Thyroid gland (tissue), 4 donors: Measurements from ENCODE around the gene FGGY. TPM values are rescaled to one million over a fixed set of nuclear protein-coding genes. Genes with fewer than 3 reads are reported as not detected.
"Not testable (repeated sequence)": the region's sequence is repeated elsewhere in the genome, so short reads cannot be mapped to it uniquely, and the experiment has no call there.

Source experiments
- DNase-seq, 2 donors: peaks; one replicate each; pipeline ENCODE4 v3.0.0-alpha.2; 2019
- H3K27ac ChIP-seq, 3 donors: fragments of 200-600 bp; sonication (generic); 1 replicate in 2 of 3; 2 replicates in 1 of 3; pipeline ENCODE4 v1.5.1; 2016 to 2019; ENCODE audit warnings: mild to moderate bottlenecking in 1 of 3, moderate library complexity in 1 of 3
- H3K27me3 ChIP-seq: fragments of 200-600 bp; sonication (generic); one replicate; pipeline ENCODE4 v1.5.1; 2019
- H3K36me3 ChIP-seq, 2 donors: fragments of 200-600 bp; sonication (generic); one replicate each; pipeline ENCODE4 v1.5.1; 2016 to 2019
- H3K4me1 ChIP-seq, 2 donors: fragments of 200-600 bp; sonication (generic); one replicate each; pipeline ENCODE4 v1.5.1; 2017 to 2019
- H3K4me3 ChIP-seq, 3 donors: fragments of 200-600 bp; sonication (generic); replicated peaks in 1 of 3; 1 replicate in 2 of 3; 2 replicates in 1 of 3; pipeline ENCODE4 v1.5.1; 2016; ENCODE audit warnings: mild to moderate bottlenecking in 1 of 3
- H3K9me3 ChIP-seq: fragments of 200-600 bp; sonication (generic); one replicate; pipeline ENCODE4 v1.5.1; 2017
- CTCF ChIP-seq, 6 experiments: fragments of 200-600 bp in 3 of 6; fragments of 450-650 bp in 3 of 6; sonication (generic) in 3 of 6; IDR thresholded peaks; one replicate each; pipeline ENCODE4 v1.5.1; 2016 to 2019; ENCODE audit warnings: antibody characterized with exemption in 6 of 6, mild to moderate bottlenecking in 2 of 6, inconsistent platforms in 1 of 6, moderate library complexity in 1 of 6
- POLR2A ChIP-seq, 2 donors: fragments of 450-650 bp; IDR thresholded peaks; one replicate each; pipeline ENCODE4 v1.6.1; 2017; ENCODE audit warnings: antibody characterized with exemption in 2 of 2, mild to moderate bottlenecking in 2 of 2, moderate library complexity in 1 of 2
- WGBS, 2 donors: methylation state at CpG; one replicate each; pipeline ENCODE4 v1.1.5; 2017; 5-methylcytosine and 5-hydroxymethylcytosine counted together
- intact Hi-C: fragments of 100-400 bp; cut with DNase I; formaldehyde crosslinking; loops from one replicate; pipeline ENCODE4 v1.15.1; 2023
- total RNA-seq, 4 donors: library from RNA; depleted of rRNA; stranded (reverse); fragments of >200 nt; gene quantifications; one replicate each; pipeline ENCODE4 v1.2.3, GENCODE V29; 2016

The FGGY gene
- total RNA-seq, 4 donors from 2014 or later: 24.6 to 46.1 (median 36.4) TPM

- H3K4me3 ChIP-seq: no peak overlapping the region
- H3K36me3 ChIP-seq: no peaks in the 10 kb centered on the region
- no peaks in the 10 kb centered on the region for H3K9me3 ChIP-seq
- H3K4me1 ChIP-seq: no peaks in the 10 kb centered on the region
- no peak overlapping the region for H3K27ac ChIP-seq
- no peak for TF ChIP-seq CTCF (IDR thresholded peaks at IDR 0.05)
- TF ChIP-seq POLR2A (IDR thresholded peaks at IDR 0.05): no peak
- intact Hi-C loops: no loop called here
- H3K27me3 ChIP-seq: no peaks in the 10 kb centered on the region
- no peak for DNase-seq
- 93 to 96% methylated on average over 1 of the region's 1 CpG for WGBS, 2 donors
Measured at GRCh38 chr1:59468828-59469428, 172.0 kb downstream of the FGGY start.

- DNase-seq, H3K27me3 ChIP-seq, H3K36me3 ChIP-seq, H3K27ac ChIP-seq, H3K9me3 ChIP-seq, H3K4me3 ChIP-seq, H3K4me1 ChIP-seq, intact Hi-C loops: not testable (repeated sequence)
- WGBS, 2 donors: 97 to 98% methylated on average over 26 to 33 of the region's 43 CpGs
Measured at GRCh38 chr1:59471991-59472570, 175.2 kb downstream of the FGGY start.

- no peak for DNase-seq
- Histone ChIP-seq H3K9me3 (no peaks in the 10 kb centered on the region), H3K27ac (no peak overlapping the region), H3K27me3 (no peaks in the 10 kb centered on the region), H3K36me3 (no peaks in the 10 kb centered on the region), H3K4me3 (no peak overlapping the region), H3K4me1 (no peaks in the 10 kb centered on the region)
- WGBS, 2 donors: 96 to 100% methylated on average over 3 of the region's 3 CpGs
- TF ChIP-seq POLR2A (IDR thresholded peaks at IDR 0.05): no peak
- TF ChIP-seq CTCF (IDR thresholded peaks at IDR 0.05): no peak
- intact Hi-C loops: no loop called here
Measured at GRCh38 chr1:59473831-59474230, 176.9 kb downstream of the FGGY start.

- Histone ChIP-seq H3K27me3 (no peaks in the 10 kb centered on the region), H3K4me3 (no peak overlapping the region), H3K4me1 (no peaks in the 10 kb centered on the region), H3K27ac (no peak overlapping the region), H3K36me3 (no peaks in the 10 kb centered on the region), H3K9me3 (no peaks in the 10 kb centered on the region)
- TF ChIP-seq CTCF (IDR thresholded peaks at IDR 0.05): no peak
- no peak for TF ChIP-seq POLR2A (IDR thresholded peaks at IDR 0.05)
- WGBS, 2 donors: 87 to 93% methylated on average over 2 of the region's 2 CpGs
- no peak for DNase-seq
- intact Hi-C loops: no loop called here
Measured at GRCh38 chr1:59474496-59474895, 177.6 kb downstream of the FGGY start.

- Histone ChIP-seq H3K36me3 (no peaks in the 10 kb centered on the region), H3K27ac (no peak overlapping the region), H3K4me1 (no peaks in the 10 kb centered on the region), H3K27me3 (no peaks in the 10 kb centered on the region), H3K4me3 (no peak overlapping the region), H3K9me3 (no peaks in the 10 kb centered on the region)
- intact Hi-C loops: no loop called here
- 94 to 97% methylated on average over 4 of the region's 4 CpGs for WGBS, 2 donors
- DNase-seq: no peak
- TF ChIP-seq POLR2A (IDR thresholded peaks at IDR 0.05): no peak
- TF ChIP-seq CTCF (IDR thresholded peaks at IDR 0.05): no peak
Measured at GRCh38 chr1:59475737-59476136, 178.8 kb downstream of the FGGY start.
